IMR-90 (cell line): ENCODE measurements around the gene PLEKHH1. TPM values are rescaled to one million over a fixed set of nuclear protein-coding genes. Genes with fewer than 3 reads are reported as not detected.

Source experiments
- ATAC-seq: fragments of 200-7000 bp; cut with Tn5 transposase; 2 replicates; pipeline ENCODE4 v1.9.1; 2020; ENCODE audit warnings: low read depth, mild to moderate bottlenecking, moderate library complexity
- BruUV-seq: library from RNA; stranded (reverse); fragments of 400-500 nt; replicated peaks from 2 replicates; lab custom pipeline; 2021; lab: Mats Ljungman, UMichigan
- CTCF ChIA-PET: fragments of 300-600 bp; formaldehyde crosslinking; extraction: SDS; loops from one replicate; lab custom pipeline; 2021; ENCODE audit warnings: antibody characterized with exemption; lab: Yijun Ruan, JAX
- POLR2A ChIA-PET: fragments of 300-600 bp; sonication (Branson Sonifier 250); formaldehyde crosslinking; loops from one replicate; lab custom pipeline; 2022; ENCODE audit warnings: antibody characterized with exemption; ENCODE audit not compliant: unreplicated experiment; lab: Charles Lee
- DNase-seq: peaks from one replicate; pipeline ENCODE4 v3.0.0; 2013
- H2AFZ ChIP-seq: replicated peaks from 2 replicates; pipeline ENCODE3; 2013; ENCODE audit warnings: low read length, mild to moderate bottlenecking; ENCODE audit not compliant: poor library complexity
- H2AK5ac ChIP-seq: 2 replicates; pipeline ENCODE4 v1.6.1; 2013; ENCODE audit warnings: low read depth, low read length, inconsistent platforms
- H2AK9ac ChIP-seq: replicated peaks from 2 replicates; pipeline ENCODE3; 2013; ENCODE audit warnings: mild to moderate bottlenecking, low read depth, low read length, moderate library complexity; ENCODE audit not compliant: poor library complexity
- H2BK120ac ChIP-seq: 2 replicates; pipeline ENCODE4 v1.6.1; 2013; ENCODE audit warnings: low read depth, low read length, inconsistent platforms
- H2BK15ac ChIP-seq: 3 replicates; pipeline ENCODE4 v1.6.1; 2013; ENCODE audit warnings: low read depth, low read length, inconsistent platforms
- H2BK20ac ChIP-seq: 2 replicates; pipeline ENCODE4 v1.6.1; 2013; ENCODE audit warnings: low read depth, mild to moderate bottlenecking, inconsistent platforms, low read length, moderate library complexity
- H2BK5ac ChIP-seq: 2 replicates; pipeline ENCODE4 v1.6.1; 2013; ENCODE audit warnings: mild to moderate bottlenecking, low read depth, low read length, inconsistent platforms; ENCODE audit not compliant: poor library complexity, severe bottlenecking
- H3K14ac ChIP-seq: replicated peaks from 2 replicates; pipeline ENCODE4 v1.6.1; 2013; ENCODE audit warnings: low read depth, low read length, inconsistent platforms
- H3K18ac ChIP-seq: 2 replicates; pipeline ENCODE4 v1.6.1; 2013; ENCODE audit warnings: low read depth, low read length, control low read depth
- H3K23ac ChIP-seq: 2 replicates; pipeline ENCODE4 v1.6.1; 2013; ENCODE audit warnings: low read depth, low read length, inconsistent platforms
- H3K27ac ChIP-seq: 2 replicates; pipeline ENCODE4 v1.5.1; 2013; ENCODE audit warnings: mild to moderate bottlenecking, control low read depth, low read length; ENCODE audit not compliant: insufficient read depth
- H3K27me3 ChIP-seq: 2 replicates; pipeline ENCODE4 v1.6.1; 2013; ENCODE audit warnings: low read length; ENCODE audit not compliant: control insufficient read depth, insufficient read depth
- H3K36me3 ChIP-seq: 2 replicates; pipeline ENCODE4 v1.6.1; 2013; ENCODE audit warnings: low read length, mixed read lengths; ENCODE audit not compliant: control insufficient read depth, insufficient read depth
- H3K4ac ChIP-seq: 2 replicates; pipeline ENCODE4 v1.6.1; 2013; ENCODE audit warnings: low read depth, low read length, inconsistent platforms
- H3K4me1 ChIP-seq: 2 replicates; pipeline ENCODE4 v1.6.1; 2013; ENCODE audit warnings: low read length, mixed read lengths; ENCODE audit not compliant: control insufficient read depth, insufficient read depth
- H3K4me2 ChIP-seq: 2 replicates; pipeline ENCODE4 v1.6.1; 2013; ENCODE audit warnings: low read depth, mild to moderate bottlenecking, control low read depth, low read length, moderate library complexity
- H3K4me3 ChIP-seq: 2 replicates; pipeline ENCODE4 v1.5.1; 2013; ENCODE audit warnings: low read depth, mild to moderate bottlenecking, control low read depth, low read length, moderate library complexity; ENCODE audit not compliant: insufficient read depth
- H3K56ac ChIP-seq: 2 replicates; pipeline ENCODE4 v1.6.1; 2013; ENCODE audit warnings: low read length, inconsistent platforms; ENCODE audit not compliant: insufficient read depth; ENCODE audit errors: extremely low read depth
- H3K79me1 ChIP-seq, 2 experiments: 2 replicates each; pipeline ENCODE4 v1.6.1; 2013; ENCODE audit warnings: low read length in 2 of 2, inconsistent platforms in 1 of 2, low read depth in 1 of 2
- H3K9ac ChIP-seq: 2 replicates; pipeline ENCODE4 v1.6.1; 2013; ENCODE audit warnings: low read depth, low read length, control low read depth
- H3K9me1 ChIP-seq: 2 replicates; pipeline ENCODE4 v1.6.1; 2013; ENCODE audit warnings: low read length, inconsistent platforms; ENCODE audit not compliant: insufficient read depth
- H3K9me3 ChIP-seq: 2 replicates; pipeline ENCODE4 v1.6.1; 2013; ENCODE audit warnings: low read length; ENCODE audit not compliant: control insufficient read depth, insufficient read depth
- H4K20me1 ChIP-seq: 2 replicates; pipeline ENCODE4 v1.6.1; 2013; ENCODE audit warnings: low read length, inconsistent platforms; ENCODE audit not compliant: insufficient read depth
- H4K5ac ChIP-seq: 2 replicates; pipeline ENCODE4 v1.6.1; 2013; ENCODE audit warnings: mild to moderate bottlenecking, low read depth, low read length, control low read depth
- H4K8ac ChIP-seq, 2 experiments: 2 replicates each; pipeline ENCODE4 v1.6.1; 2013; ENCODE audit warnings: low read depth in 2 of 2, low read length in 2 of 2, control low read depth in 1 of 2, inconsistent platforms in 1 of 2
- H4K91ac ChIP-seq: 2 replicates; pipeline ENCODE4 v1.6.1; 2013; ENCODE audit warnings: low read depth, low read length, inconsistent platforms; ENCODE audit not compliant: insufficient read depth
- BHLHE40 ChIP-seq: fragments of 150-350 bp; IDR thresholded peaks from 2 replicates; pipeline ENCODE4 v1.6.1; 2016; ENCODE audit warnings: mild to moderate bottlenecking, low read depth, low read length
- CEBPB ChIP-seq: IDR thresholded peaks from 2 replicates; pipeline ENCODE4 v1.6.1; 2012; ENCODE audit warnings: low read depth, low read length, improper control_type of control experiment
- NFE2L2 ChIP-seq: fragments of 150-350 bp; IDR thresholded peaks from 2 replicates; pipeline ENCODE4 v1.6.1; 2016; ENCODE audit warnings: low read depth, mild to moderate bottlenecking, low read length
- RAD21 ChIP-seq: IDR thresholded peaks from 2 replicates; pipeline ENCODE4 v1.6.1; 2012; ENCODE audit warnings: low read length, improper control_type of control experiment
- RCOR1 ChIP-seq: IDR thresholded peaks from 2 replicates; pipeline ENCODE4 v1.6.1; 2012; ENCODE audit warnings: mild to moderate bottlenecking, low read length, improper control_type of control experiment; ENCODE audit not compliant: insufficient replicate concordance
- USF2 ChIP-seq: fragments of 150-350 bp; IDR thresholded peaks from 2 replicates; pipeline ENCODE4 v1.6.1; 2017; ENCODE audit warnings: mild to moderate bottlenecking, antibody characterized with exemption, low read length, low read depth
- WGBS, 2 experiments: methylation state at CpG; one replicate each; pipeline versions ENCODE4 v1.1.5 to v1.1.7; 2013; ENCODE audit warnings: missing lambda C conversion rate in 2 of 2; ENCODE audit not compliant: insufficient read length in 1 of 2; ENCODE audit errors: extremely low coverage in 2 of 2; 5-methylcytosine and 5-hydroxymethylcytosine counted together
- dilution Hi-C: fragments of 300-500 bp; cut with HindIII; formaldehyde crosslinking; loops from one replicate; pipeline ENCODE4 v1.14.3; 2018; ENCODE audit warnings: low sequenced_read_pairs; ENCODE audit not compliant: unreplicated experiment
- in situ Hi-C: fragments of 300-500 bp; cut with MboI; formaldehyde crosslinking; loops from 3 replicates; pipeline ENCODE4 v1.14.3; 2019; ENCODE audit warnings: low sequenced_read_pairs, inconsistent platforms, mixed read lengths
- intact Hi-C: fragments of 100-400 bp; cut with micrococcal nuclease; formaldehyde crosslinking; loops from 2 replicates; pipeline ENCODE4 v1.10.0; 2022
- polyA plus RNA-seq, 3 experiments: library from polyadenylated mRNA; depleted of rRNA; stranded (reverse); fragments of >200 nt; gene quantifications; 2 replicates each; pipeline ENCODE4 v1.2.3, GENCODE V29; 2012; ENCODE audit warnings: low replicate concordance in 1 of 3
- total RNA-seq: library from RNA; depleted of rRNA; stranded (reverse); fragments of >200 nt; gene quantifications from 2 replicates; pipeline ENCODE4 v1.2.3, GENCODE V29; 2012

PLEKHH1 gene
- total and polyA plus RNA-seq, 2 of the 4 experiments (the other 2 are of a cell fraction) = under 0.01 to 0.34 TPM

- TF ChIP-seq USF2 = no peak
These were observed 86.5 kb downstream of the PLEKHH1 start, which contains the start of gene ARG2 (continued) for GRCh38 chr14:67619446-67620216.

- intact Hi-C loops = no loop called here
- Histone ChIP-seq H3K9me1 (no peaks in the 10 kb centered on the region), H3K4me1 (peaks cover 3% of the 10 kb centered on the region; the same call in 1 of the 2 replicates), H4K91ac (no peak overlapping the region), H2AK9ac (peak overlapping the region; percentile 62), H3K4me3 (peak overlapping the region; percentile 47), H3K27ac (no peak overlapping the region), H2BK20ac (no peak overlapping the region), H3K23ac (no peak overlapping the region), H3K9ac (no peak overlapping the region), H2AK5ac (no peak overlapping the region), H4K20me1 (no peaks in the 10 kb centered on the region), H4K5ac (no peak overlapping the region), H3K4me2 (peak overlapping the region; percentile 87), H3K4ac (no peak overlapping the region), H2AFZ (peak overlapping the region; percentile 94), H3K27me3 (peaks cover 3% of the 10 kb centered on the region), H2BK120ac (no peak overlapping the region), H3K36me3 (no peaks in the 10 kb centered on the region), H4K8ac (no peak overlapping the region), H3K18ac (no peak overlapping the region), H3K9me3 (no peaks in the 10 kb centered on the region), H3K14ac (no peak overlapping the region), H2BK15ac (0 out of 3 replicates have a peak overlapping the region, but pooled peaks have one; percentile 15), H2BK5ac (no peak overlapping the region), H3K79me1 (no peaks in the 10 kb centered on the region), H3K56ac (no peak overlapping the region)
- ChIA-PET CTCF (interaction anchor here (0.9 to 2.2 kb wide), 3 partner anchors 46 to 84 kb away, joined by 3 to 21 read pairs (median 5); no protein-coding TSS in a partner anchor), POLR2A (no interaction called here)
- dilution Hi-C loops = no loop called here
- 2% methylated on average over 7 of the region's 19 CpGs; no CpG with 5 or more reads in 1 of the 2 experiments for WGBS, 2 experiments
- TF ChIP-seq BHLHE40 = no peak
- no peak for TF ChIP-seq NFE2L2
- no peak for TF ChIP-seq RCOR1
- TF ChIP-seq CEBPB = no peak
- no peak for TF ChIP-seq USF2
- no peak for TF ChIP-seq RAD21
- peak; percentile 22 for ATAC-seq
- DNase-seq = peak; percentile 7
- in situ Hi-C loops = loop anchor here (5.0 kb wide), 1 partner anchor 47 kb away; no protein-coding TSS in a partner anchor
- no TSS peak for BruUV-seq
These were observed 87.2 kb downstream of the PLEKHH1 start for GRCh38 chr14:67620217-67620785.
